NT2/D1 (cell line): Measurements from ENCODE around the gene RAP2C.

Experiments
- SUZ12 ChIP-seq: IDR thresholded peaks from 2 replicates; pipeline ENCODE4 v1.6.1; 2011; ENCODE audit not compliant: insufficient read length, insufficient read depth; ENCODE audit errors: extremely low read depth
- YY1 ChIP-seq: IDR thresholded peaks from 2 replicates; pipeline ENCODE4 v1.6.1; 2011; ENCODE audit not compliant: insufficient read length, insufficient read depth
- ZNF274 ChIP-seq: IDR thresholded peaks from 2 replicates; pipeline ENCODE4 v1.6.1; 2011; ENCODE audit warnings: mild to moderate bottlenecking, low read depth, low read length

DNA sequence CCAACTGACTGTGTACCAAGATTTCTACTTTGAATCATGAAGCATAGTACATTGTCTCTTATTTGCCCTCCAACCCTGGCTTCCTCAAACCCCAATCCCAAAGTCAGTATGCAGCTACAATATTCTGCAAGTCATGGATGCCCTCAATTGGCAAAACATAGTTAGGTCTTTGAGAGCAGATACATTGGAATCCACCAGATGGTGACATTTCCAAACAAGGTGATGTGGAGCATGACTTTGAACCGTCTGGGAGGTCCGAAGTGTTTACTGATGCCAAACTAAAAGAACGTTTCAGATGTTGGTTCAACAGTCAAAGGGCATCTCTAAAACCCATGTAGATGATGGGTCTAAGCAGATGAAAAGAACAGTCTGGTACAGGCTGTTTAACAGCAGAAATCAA lies 47.8 kb downstream of the RAP2C start:
- no peak for TF ChIP-seq YY1
- no peak for TF ChIP-seq SUZ12
- TF ChIP-seq ZNF274, result no peak
